Body of pancreas (tissue), 4 donors: ENCODE data around the gene LYPD1. TPM values are rescaled to one million over a fixed set of nuclear protein-coding genes. Genes with fewer than 3 reads are reported as not detected.

Experiments used
- ATAC-seq: fragments of 150-250 bp; one replicate; pipeline ENCODE4 v1.9.1; 2016
- DNase-seq, 4 donors: peaks; one replicate each; pipeline ENCODE4 v3.0.0-alpha.2; 2019
- H3K27ac ChIP-seq, 4 donors: fragments of 200-600 bp; sonication (generic); 1 replicate in 3 of 4; 2 replicates in 1 of 4; pipeline versions ENCODE4 v1.5.1 to v1.6.1; 2016 to 2019; ENCODE audit warnings: mild to moderate bottlenecking in 1 of 4, mixed read lengths in 1 of 4, moderate library complexity in 1 of 4
- H3K27me3 ChIP-seq, 2 donors: fragments of 200-600 bp; sonication (generic); one replicate each; pipeline ENCODE4 v1.6.0; 2016; ENCODE audit warnings: mild to moderate bottlenecking in 1 of 2
- H3K36me3 ChIP-seq, 2 donors: fragments of 200-600 bp; sonication (generic); replicated peaks in 1 of 2; 2 replicates each; pipeline ENCODE4 v1.5.1; 2016; ENCODE audit warnings: low read depth in 2 of 2; ENCODE audit not compliant: insufficient read depth in 1 of 2
- H3K4me1 ChIP-seq: fragments of 200-600 bp; sonication (generic); one replicate; pipeline ENCODE4 v1.6.0; 2016
- H3K4me3 ChIP-seq, 2 donors: fragments of 200-600 bp; sonication (generic); 1 replicate in 1 of 2; 2 replicates in 1 of 2; pipeline ENCODE4 v1.5.1; 2016 to 2019
- H3K9me3 ChIP-seq, 3 donors: fragments of 200-600 bp; sonication (generic); 1 replicate in 2 of 3; 2 replicates in 1 of 3; pipeline ENCODE4 v1.5.1; 2016
- POLR2A ChIP-seq, 3 donors: fragments of 450-650 bp; IDR thresholded peaks; one replicate each; pipeline ENCODE4 v1.6.1; 2016; ENCODE audit warnings: antibody characterized with exemption in 3 of 3, mild to moderate bottlenecking in 2 of 3
- WGBS, 2 donors: methylation state at CpG; one replicate each; pipeline ENCODE4 v1.1.5; 2017; 5-methylcytosine and 5-hydroxymethylcytosine counted together
- intact Hi-C: fragments of 100-400 bp; cut with DNase I; formaldehyde crosslinking; loops from one replicate; pipeline ENCODE4 v1.15.1; 2023
- total RNA-seq, 2 donors: library from RNA; depleted of rRNA; stranded (reverse); fragments of >200 nt; gene quantifications; one replicate each; pipeline ENCODE4 v1.1.0, GENCODE V29; 2016
- TF ChIP-seq, protein P1 (sequence below), 7 experiments: fragments of 450-650 bp in 4 of 7; fragments of 200-600 bp in 3 of 7; sonication (generic) in 3 of 7; IDR thresholded peaks; one replicate each; pipeline ENCODE4 v1.5.1; 2016 to 2019; ENCODE audit warnings: antibody characterized with exemption in 7 of 7

LYPD1 gene
- total RNA-seq, 2 donors from 2014 or later, result 1.6 to 3.1 TPM

- DNase-seq (no peak), ATAC-seq (no peak)
- H3K4me3 ChIP-seq, result no peak overlapping the region
- no peak for TF ChIP-seq POLR2A (IDR thresholded peaks at IDR 0.05)
- TF ChIP-seq, protein P1, sequence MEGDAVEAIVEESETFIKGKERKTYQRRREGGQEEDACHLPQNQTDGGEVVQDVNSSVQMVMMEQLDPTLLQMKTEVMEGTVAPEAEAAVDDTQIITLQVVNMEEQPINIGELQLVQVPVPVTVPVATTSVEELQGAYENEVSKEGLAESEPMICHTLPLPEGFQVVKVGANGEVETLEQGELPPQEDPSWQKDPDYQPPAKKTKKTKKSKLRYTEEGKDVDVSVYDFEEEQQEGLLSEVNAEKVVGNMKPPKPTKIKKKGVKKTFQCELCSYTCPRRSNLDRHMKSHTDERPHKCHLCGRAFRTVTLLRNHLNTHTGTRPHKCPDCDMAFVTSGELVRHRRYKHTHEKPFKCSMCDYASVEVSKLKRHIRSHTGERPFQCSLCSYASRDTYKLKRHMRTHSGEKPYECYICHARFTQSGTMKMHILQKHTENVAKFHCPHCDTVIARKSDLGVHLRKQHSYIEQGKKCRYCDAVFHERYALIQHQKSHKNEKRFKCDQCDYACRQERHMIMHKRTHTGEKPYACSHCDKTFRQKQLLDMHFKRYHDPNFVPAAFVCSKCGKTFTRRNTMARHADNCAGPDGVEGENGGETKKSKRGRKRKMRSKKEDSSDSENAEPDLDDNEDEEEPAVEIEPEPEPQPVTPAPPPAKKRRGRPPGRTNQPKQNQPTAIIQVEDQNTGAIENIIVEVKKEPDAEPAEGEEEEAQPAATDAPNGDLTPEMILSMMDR (IDR thresholded peaks at IDR 0.05), result no peak
- no peaks in the 10 kb centered on the region for H3K9me3 ChIP-seq
- peaks cover 68% of the 10 kb centered on the region for H3K4me1 ChIP-seq
- H3K36me3 ChIP-seq, result no peaks in the 10 kb centered on the region
- H3K27ac ChIP-seq, result peak overlapping the region in 2 of 4 donors; percentile 29 to 40
- intact Hi-C loops, result no loop called here
- H3K27me3 ChIP-seq, result no peaks in the 10 kb centered on the region
- WGBS, 2 donors, result 81 to 84% methylated on average over 9 of the region's 9 CpGs
Observed at GRCh38 chr2:132623096-132623839, 46.7 kb downstream of the LYPD1 start.

DNA sequence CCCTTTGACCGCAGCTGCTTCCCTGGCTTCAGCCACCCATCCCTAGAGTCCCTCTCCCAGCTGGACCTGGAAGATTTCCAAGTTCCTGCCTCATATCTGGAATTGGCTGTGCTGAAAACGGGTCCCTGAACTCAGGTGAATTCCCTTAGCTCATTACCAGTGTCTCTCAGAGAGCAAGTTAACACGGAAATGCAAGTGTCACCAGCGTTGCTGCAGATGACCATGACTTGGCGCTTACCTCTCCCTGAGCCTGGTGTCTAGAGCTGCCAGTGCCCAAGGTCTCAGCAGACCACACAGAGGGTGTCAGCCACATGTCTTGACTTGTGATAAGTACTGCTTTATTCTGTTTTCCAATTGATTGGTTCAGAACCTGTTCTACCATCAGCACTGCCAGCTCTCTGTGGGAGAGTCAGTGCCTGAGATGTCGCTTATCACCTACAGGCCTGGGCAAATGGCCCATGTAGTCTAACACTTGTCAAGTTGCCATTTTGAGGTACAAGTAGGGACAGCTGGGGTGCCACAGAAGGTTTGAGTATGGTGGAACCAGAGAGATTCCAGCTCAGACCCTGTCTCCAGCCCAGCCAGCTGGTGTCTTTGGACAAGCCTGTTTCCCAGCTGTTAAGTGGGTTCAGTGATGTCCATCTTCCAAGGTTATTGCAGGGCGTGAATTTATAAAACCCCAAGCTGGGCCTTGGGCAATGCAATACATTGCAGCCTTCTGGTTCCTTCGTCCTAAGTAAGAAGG, 48.7 kb downstream of the LYPD1 start:
- intact Hi-C loops, result no loop called here
- WGBS, 2 donors, result 10 to 19% methylated on average over 7 to 8 of the region's 8 CpGs
- ATAC-seq, result peak; percentile 94

DNA sequence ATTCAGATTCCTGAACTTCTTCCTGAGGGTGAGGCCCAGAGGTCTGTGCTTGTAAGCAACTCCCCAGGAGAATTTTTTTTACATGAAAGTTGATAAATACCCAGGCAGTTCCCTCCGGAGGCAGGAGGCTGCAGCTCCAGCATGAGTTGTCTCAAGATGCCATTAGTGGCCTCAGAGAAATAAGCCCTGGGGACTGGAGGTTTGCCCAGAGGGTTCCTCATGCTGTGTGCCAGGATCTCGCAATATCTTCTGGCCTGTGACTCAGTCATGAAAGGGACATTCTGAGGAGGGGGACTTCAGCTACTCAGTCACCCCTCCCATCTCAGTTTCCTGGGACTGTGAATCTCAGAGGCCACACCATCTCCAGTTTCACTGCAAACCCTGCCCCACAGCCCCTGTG, 49.9 kb downstream of the LYPD1 start:
- TF ChIP-seq, protein P1 (IDR thresholded peaks at IDR 0.05), result no peak
- no peak for TF ChIP-seq POLR2A (IDR thresholded peaks at IDR 0.05)
- intact Hi-C loops, result no loop called here
- H3K27me3 ChIP-seq, result no peaks in the 10 kb centered on the region
- DNase-seq (peak in 3 of 4 donors; percentile 26 to 31 (median 28)), ATAC-seq (no peak)
- 41 to 46% methylated on average over 2 of the region's 2 CpGs for WGBS, 2 donors
- peaks cover 74% of the 10 kb centered on the region for H3K4me1 ChIP-seq
- peak overlapping the region; percentile 47 to 84 (median 79) for H3K27ac ChIP-seq
- no peak overlapping the region for H3K4me3 ChIP-seq
- no peaks in the 10 kb centered on the region for H3K36me3 ChIP-seq
- no peaks in the 10 kb centered on the region for H3K9me3 ChIP-seq

More for the DNA sequence above, 48.7 kb downstream of the LYPD1 start:
- TF ChIP-seq, protein P1 (IDR thresholded peaks at IDR 0.05), result peak in 1 of 7 experiments; percentile 7
- TF ChIP-seq POLR2A (IDR thresholded peaks at IDR 0.05), result peak in 2 of 3 donors; percentile 25 to 33
- no peaks in the 10 kb centered on the region for H3K27me3 ChIP-seq
- peak; percentile 83 to 94 (median 88) for DNase-seq
- peaks cover 62% of the 10 kb centered on the region for H3K4me1 ChIP-seq
- H3K9me3 ChIP-seq, result no peaks in the 10 kb centered on the region
- no peaks in the 10 kb centered on the region for H3K36me3 ChIP-seq
- peak overlapping the region; percentile 72 to 84 (median 79) for H3K27ac ChIP-seq
- H3K4me3 ChIP-seq, result no peak overlapping the region

- H3K27me3 ChIP-seq, result no peaks in the 10 kb centered on the region
- no peak overlapping the region for H3K4me3 ChIP-seq
- no peaks in the 10 kb centered on the region for H3K9me3 ChIP-seq
- no peak for DNase-seq
- intact Hi-C loops, result no loop called here
- H3K4me1 ChIP-seq, result peaks cover 73% of the 10 kb centered on the region
- ATAC-seq, result no peak
- WGBS, 2 donors, result 86 to 93% methylated on average over 3 to 7 of the region's 7 CpGs
- H3K27ac ChIP-seq, result no peak overlapping the region
- TF ChIP-seq POLR2A (IDR thresholded peaks at IDR 0.05), result no peak
- TF ChIP-seq, protein P1 (IDR thresholded peaks at IDR 0.05), result no peak
- no peaks in the 10 kb centered on the region for H3K36me3 ChIP-seq
Observed at GRCh38 chr2:132618734-132619133, 51.3 kb downstream of the LYPD1 start.
